K562 (cell line): ENCODE measurements around the gene CD300LD.

Source experiments
- CEBPB ChIP-seq: fragments of 450-650 bp; IDR thresholded peaks from 2 replicates; pipeline ENCODE4 v1.6.1; 2016; ENCODE audit warnings: missing genetic modification characterization, missing compliant biosample characterization
- IRF9 ChIP-seq: fragments of 450-650 bp; IDR thresholded peaks from 2 replicates; pipeline ENCODE4 v1.6.1; 2016; ENCODE audit warnings: missing biosample characterization, missing genetic modification characterization
- MEIS2 ChIP-seq: fragments of 450-650 bp; IDR thresholded peaks from 2 replicates; pipeline ENCODE4 v1.6.1; 2014; ENCODE audit warnings: mild to moderate bottlenecking; ENCODE audit not compliant: partially characterized antibody
- MTA1 ChIP-seq: fragments of 450-650 bp; IDR thresholded peaks from 2 replicates; pipeline ENCODE4 v1.6.1; 2017; ENCODE audit warnings: borderline replicate concordance
- RCOR1 ChIP-seq, 2 experiments: IDR thresholded peaks; 2 replicates each; pipeline ENCODE4 v1.6.1; 2012; ENCODE audit warnings: low read depth in 2 of 2, low read length in 2 of 2, borderline replicate concordance in 1 of 2, improper control_type of control experiment in 1 of 2
- REST ChIP-seq, 2 experiments: fragments of 450-650 bp; formaldehyde crosslinking in 1 of 2; IDR thresholded peaks; 2 replicates each; pipeline versions ENCODE4 v1.4.0 to v1.6.1; 2014 to 2020; ENCODE audit warnings: mild to moderate bottlenecking in 2 of 2, borderline replicate concordance in 1 of 2, low read depth in 1 of 2
- ZFX ChIP-seq: sonication (generic); formaldehyde crosslinking; IDR thresholded peaks from 2 replicates; pipeline ENCODE4 v1.8.0; 2022; ENCODE audit warnings: mild to moderate bottlenecking, missing genetic modification reagents, moderate library complexity
- ZNF431 ChIP-seq: sonication (generic); formaldehyde crosslinking; IDR thresholded peaks from 2 replicates; pipeline ENCODE4 v1.8.0; 2022; ENCODE audit warnings: mild to moderate bottlenecking, missing genetic modification reagents
- TF ChIP-seq, protein P1 (sequence below): sonication (generic); formaldehyde crosslinking; IDR thresholded peaks from 2 replicates; pipeline ENCODE4 v1.8.0; 2023; ENCODE audit warnings: mild to moderate bottlenecking, missing genetic modification reagents
- TF ChIP-seq, protein P2 (sequence below), 3 experiments: IDR thresholded peaks in 2 of 3; conservative IDR thresholded peaks in 1 of 3; 2 replicates each; pipeline ENCODE4 v1.5.1; 2011 to 2012; ENCODE audit warnings: low read length in 3 of 3, mild to moderate bottlenecking in 3 of 3, control low read depth in 2 of 3, improper control_type of control experiment in 1 of 3, inconsistent platforms in 1 of 3, low read depth in 1 of 3, mixed read lengths in 1 of 3, moderate library complexity in 1 of 3; ENCODE audit not compliant: insufficient read depth in 2 of 3

GRCh38 chr17:74584292-74585060 is 7.6 kb downstream of the CD300LD start:
- TF ChIP-seq, protein P1, sequence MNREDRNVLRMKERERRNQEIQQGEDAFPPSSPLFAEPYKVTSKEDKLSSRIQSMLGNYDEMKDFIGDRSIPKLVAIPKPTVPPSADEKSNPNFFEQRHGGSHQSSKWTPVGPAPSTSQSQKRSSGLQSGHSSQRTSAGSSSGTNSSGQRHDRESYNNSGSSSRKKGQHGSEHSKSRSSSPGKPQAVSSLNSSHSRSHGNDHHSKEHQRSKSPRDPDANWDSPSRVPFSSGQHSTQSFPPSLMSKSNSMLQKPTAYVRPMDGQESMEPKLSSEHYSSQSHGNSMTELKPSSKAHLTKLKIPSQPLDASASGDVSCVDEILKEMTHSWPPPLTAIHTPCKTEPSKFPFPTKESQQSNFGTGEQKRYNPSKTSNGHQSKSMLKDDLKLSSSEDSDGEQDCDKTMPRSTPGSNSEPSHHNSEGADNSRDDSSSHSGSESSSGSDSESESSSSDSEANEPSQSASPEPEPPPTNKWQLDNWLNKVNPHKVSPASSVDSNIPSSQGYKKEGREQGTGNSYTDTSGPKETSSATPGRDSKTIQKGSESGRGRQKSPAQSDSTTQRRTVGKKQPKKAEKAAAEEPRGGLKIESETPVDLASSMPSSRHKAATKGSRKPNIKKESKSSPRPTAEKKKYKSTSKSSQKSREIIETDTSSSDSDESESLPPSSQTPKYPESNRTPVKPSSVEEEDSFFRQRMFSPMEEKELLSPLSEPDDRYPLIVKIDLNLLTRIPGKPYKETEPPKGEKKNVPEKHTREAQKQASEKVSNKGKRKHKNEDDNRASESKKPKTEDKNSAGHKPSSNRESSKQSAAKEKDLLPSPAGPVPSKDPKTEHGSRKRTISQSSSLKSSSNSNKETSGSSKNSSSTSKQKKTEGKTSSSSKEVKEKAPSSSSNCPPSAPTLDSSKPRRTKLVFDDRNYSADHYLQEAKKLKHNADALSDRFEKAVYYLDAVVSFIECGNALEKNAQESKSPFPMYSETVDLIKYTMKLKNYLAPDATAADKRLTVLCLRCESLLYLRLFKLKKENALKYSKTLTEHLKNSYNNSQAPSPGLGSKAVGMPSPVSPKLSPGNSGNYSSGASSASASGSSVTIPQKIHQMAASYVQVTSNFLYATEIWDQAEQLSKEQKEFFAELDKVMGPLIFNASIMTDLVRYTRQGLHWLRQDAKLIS (CRISPR knock-in tag) = no peak
- TF ChIP-seq ZNF431 (CRISPR knock-in tag) (no peak), CEBPB (tag) (no peak), MEIS2 (no peak), ZFX (no peak), MTA1 (no peak), RCOR1 (IDR thresholded peaks at IDR 0.05; ENCODE audit: borderline replicate concordance in 1 of 2, low read depth in 2 of 2, low read length in 2 of 2) (no peak), REST (IDR thresholded peaks at IDR 0.05; ENCODE audit: borderline replicate concordance) (no peak), REST (CRISPR knock-in tag; IDR thresholded peaks at IDR 0.05; ENCODE audit: low read depth) (no peak), IRF9 (tag) (no peak)
- TF ChIP-seq, protein P2, sequence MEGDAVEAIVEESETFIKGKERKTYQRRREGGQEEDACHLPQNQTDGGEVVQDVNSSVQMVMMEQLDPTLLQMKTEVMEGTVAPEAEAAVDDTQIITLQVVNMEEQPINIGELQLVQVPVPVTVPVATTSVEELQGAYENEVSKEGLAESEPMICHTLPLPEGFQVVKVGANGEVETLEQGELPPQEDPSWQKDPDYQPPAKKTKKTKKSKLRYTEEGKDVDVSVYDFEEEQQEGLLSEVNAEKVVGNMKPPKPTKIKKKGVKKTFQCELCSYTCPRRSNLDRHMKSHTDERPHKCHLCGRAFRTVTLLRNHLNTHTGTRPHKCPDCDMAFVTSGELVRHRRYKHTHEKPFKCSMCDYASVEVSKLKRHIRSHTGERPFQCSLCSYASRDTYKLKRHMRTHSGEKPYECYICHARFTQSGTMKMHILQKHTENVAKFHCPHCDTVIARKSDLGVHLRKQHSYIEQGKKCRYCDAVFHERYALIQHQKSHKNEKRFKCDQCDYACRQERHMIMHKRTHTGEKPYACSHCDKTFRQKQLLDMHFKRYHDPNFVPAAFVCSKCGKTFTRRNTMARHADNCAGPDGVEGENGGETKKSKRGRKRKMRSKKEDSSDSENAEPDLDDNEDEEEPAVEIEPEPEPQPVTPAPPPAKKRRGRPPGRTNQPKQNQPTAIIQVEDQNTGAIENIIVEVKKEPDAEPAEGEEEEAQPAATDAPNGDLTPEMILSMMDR (IDR thresholded peaks at IDR 0.05 in 2 of 3, conservative IDR thresholded peaks at IDR 0.05 in 1 of 3; ENCODE audit: insufficient read depth in 2 of 3, low read depth in 1 of 3, low read length in 3 of 3) = no peak
